NCI-H526 (cell line): Measurements from ENCODE around the gene SLC16A5.
"Not testable (repeated sequence)": the region's sequence is repeated elsewhere in the genome, so short reads cannot be mapped to it uniquely, and the experiment has no call there.

Experiments
- DNase-seq, 2 experiments: peaks; one replicate each; lab custom pipeline; 2025; lab: John Stamatoyannopoulos, UW

Gene SLC16A5

GRCh38 chr17:75087558-75088453 is at the start of gene SLC16A5:
TSS of gene SLC16A5 (plus strand) at chr17:75087954. CDS start at chr17:75093637, 5,683 bp downstream.
- DNase-seq: peak; percentile 35 to 63

GRCh38 chr17:75039238-75039637 is 48.5 kb upstream of the SLC16A5 start:
- no peak for DNase-seq

GRCh38 chr17:75041656-75042280 is 46.0 kb upstream of the SLC16A5 start:
- DNase-seq: no peak

- DNase-seq: not testable (repeated sequence)
Measured at GRCh38 chr17:75043789-75044188, 44.0 kb upstream of the SLC16A5 start.

- no peak for DNase-seq
Measured at GRCh38 chr17:75044716-75045115, 43.0 kb upstream of the SLC16A5 start.

GRCh38 chr17:75045946-75046406 is 41.8 kb upstream of the SLC16A5 start:
- DNase-seq: not testable (repeated sequence)

- DNase-seq: peak; percentile 92 to 99
Measured at GRCh38 chr17:75046407-75047289, 41.1 kb upstream of the SLC16A5 start, which contains the start of the genes ATP5PD and KCTD2. TSS of gene ATP5PD (minus strand) at chr17:75046969. CDS start at chr17:75042650, 4,319 bp downstream. TSS of gene KCTD2 (plus strand) at chr17:75047225. CDS start at chr17:75047251, 26 bp downstream.

GRCh38 chr17:75047398-75048098 is 40.2 kb upstream of the SLC16A5 start:
- DNase-seq: peak in 1 of 2 experiments; percentile 50

- no peak for DNase-seq
Measured at GRCh38 chr17:75048249-75048878, 39.4 kb upstream of the SLC16A5 start.

- DNase-seq: no peak
Measured at GRCh38 chr17:75049057-75049456, 38.7 kb upstream of the SLC16A5 start.

GRCh38 chr17:75049706-75050105 is 38.0 kb upstream of the SLC16A5 start:
- no peak for DNase-seq

GRCh38 chr17:75051941-75052340 is 35.8 kb upstream of the SLC16A5 start:
- no peak for DNase-seq

- peak in 1 of 2 experiments; percentile 39 for DNase-seq
Measured at GRCh38 chr17:75059369-75060345, 28.1 kb upstream of the SLC16A5 start.

- DNase-seq: no peak
Measured at GRCh38 chr17:75060434-75061054, 27.2 kb upstream of the SLC16A5 start.

GRCh38 chr17:75061055-75061438 is 26.7 kb upstream of the SLC16A5 start:
- DNase-seq: no peak

- DNase-seq: no peak
Measured at GRCh38 chr17:75061618-75062017, 26.1 kb upstream of the SLC16A5 start.

- DNase-seq: no peak
Measured at GRCh38 chr17:75063201-75063600, 24.6 kb upstream of the SLC16A5 start.

GRCh38 chr17:75063626-75064025 is 24.1 kb upstream of the SLC16A5 start:
- no peak for DNase-seq

- no peak for DNase-seq
Measured at GRCh38 chr17:75064040-75064439, 23.7 kb upstream of the SLC16A5 start.
